ELF-1 (cell line): ENCODE data around the gene ZNF607.
"Not testable (repeated sequence)": the region's sequence is repeated elsewhere in the genome, so short reads cannot be mapped to it uniquely, and the experiment has no call there.

Source experiments
- DNase-seq: peaks from one replicate; pipeline ENCODE4 v3.0.0-alpha.2; 2016; ENCODE audit warnings: low read depth, low spot score

Gene ZNF607

GRCh38 chr19:37719111-37719926 is at the start of gene ZNF607:
TSS of gene ZNF607 (minus strand) at chr19:37719761. CDS start at chr19:37711618, 8,143 bp downstream.
- DNase-seq: peak; percentile 97

GRCh38 chr19:37763488-37763887 is 43.9 kb upstream of the ZNF607 start:
- no peak for DNase-seq

GRCh38 chr19:37757683-37758082 is 38.1 kb upstream of the ZNF607 start:
- not testable (repeated sequence) for DNase-seq

GRCh38 chr19:37738371-37738770 is 18.8 kb upstream of the ZNF607 start:
- no peak for DNase-seq

- DNase-seq: no peak
These were observed 5.6 kb upstream of the ZNF607 start for GRCh38 chr19:37725181-37725580.

GRCh38 chr19:37719927-37720265 is 335 bp upstream of the ZNF607 start:
- no peak for DNase-seq

- DNase-seq: peak; percentile 6
These were observed 1.3 kb downstream of the ZNF607 start for GRCh38 chr19:37718304-37718703.

- DNase-seq: no peak
These were observed 3.4 kb downstream of the ZNF607 start for GRCh38 chr19:37716140-37716539.

GRCh38 chr19:37706052-37706605 is 13.4 kb downstream of the ZNF607 start:
- DNase-seq: no peak

- no peak for DNase-seq
These were observed 20.5 kb downstream of the ZNF607 start for GRCh38 chr19:37699057-37699456.

- DNase-seq: no peak
These were observed 21.3 kb downstream of the ZNF607 start for GRCh38 chr19:37698216-37698615.

GRCh38 chr19:37695144-37695899 is 24.2 kb downstream of the ZNF607 start:
- peak; percentile 47 for DNase-seq

GRCh38 chr19:37692956-37693620 is 26.5 kb downstream of the ZNF607 start:
- no peak for DNase-seq

GRCh38 chr19:37691881-37692504 is 27.6 kb downstream of the ZNF607 start:
- DNase-seq: peak; percentile 88

- no peak for DNase-seq
These were observed 36.0 kb downstream of the ZNF607 start for GRCh38 chr19:37683520-37683919.

- DNase-seq: no peak
These were observed 50.1 kb downstream of the ZNF607 start for GRCh38 chr19:37669450-37669914.

GRCh38 chr19:37657157-37657556 is 62.4 kb downstream of the ZNF607 start:
- DNase-seq: not testable (repeated sequence)

GRCh38 chr19:37655689-37656371 is 63.7 kb downstream of the ZNF607 start:
- DNase-seq: peak; percentile 92

GRCh38 chr19:37655301-37655688 is 64.3 kb downstream of the ZNF607 start, which contains the start of gene ZFP30:
TSS of gene ZFP30 (minus strand) at chr19:37655465. CDS start at chr19:37647822, 7,643 bp downstream.
- peak; percentile 87 for DNase-seq

- DNase-seq: peak; percentile 60
These were observed 64.8 kb downstream of the ZNF607 start for GRCh38 chr19:37654629-37655300.
